Measurements from ENCODE around the gene GABRB2. TPM values are rescaled to one million over a fixed set of nuclear protein-coding genes. Genes with fewer than 3 reads are reported as not detected.
"Not testable (repeated sequence)": the region's sequence is repeated elsewhere in the genome, so short reads cannot be mapped to it uniquely, and the experiment has no call there.

GABRB2 gene
- total RNA-seq, 1 experiment from 2014 or later: not detected

DNA sequence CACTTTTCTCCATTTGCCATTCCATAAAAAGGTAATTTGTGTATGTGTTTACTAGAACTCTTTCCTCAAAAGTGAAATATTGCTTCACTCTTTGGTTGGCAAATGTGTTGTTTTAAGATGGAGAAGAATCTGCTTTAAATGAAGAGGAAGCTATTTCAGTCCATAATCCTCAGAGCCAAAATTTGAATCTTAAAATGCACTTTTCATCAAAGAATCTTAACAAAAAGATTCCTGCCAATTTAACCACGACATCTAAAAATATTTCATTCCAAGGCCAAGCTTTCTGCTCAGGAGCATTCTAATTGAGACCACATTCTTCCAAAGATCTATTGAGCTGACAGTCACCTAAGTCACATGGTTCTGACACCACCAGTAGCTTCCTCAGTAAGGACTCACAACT is 7.5 kb downstream of the GABRB2 start:
- no peaks in the 10 kb centered on the region for H3K4me1 ChIP-seq (replicated peaks)
- no peak for DNase-seq (ENCODE audit: low read depth in 1 of 2, low spot score in 2 of 2)
- H3K4me3 ChIP-seq: no peak overlapping the region
- H3K9me3 ChIP-seq (replicated peaks): no peaks in the 10 kb centered on the region; the same call in 1 of the 2 replicates
- no peaks in the 10 kb centered on the region for H3K36me3 ChIP-seq
- no peak overlapping the region for H3K27ac ChIP-seq
- H3K27me3 ChIP-seq (replicated peaks): 0 out of 2 replicates have a peak, but pooled peaks cover 5% of the 10 kb centered on the region

DNA sequence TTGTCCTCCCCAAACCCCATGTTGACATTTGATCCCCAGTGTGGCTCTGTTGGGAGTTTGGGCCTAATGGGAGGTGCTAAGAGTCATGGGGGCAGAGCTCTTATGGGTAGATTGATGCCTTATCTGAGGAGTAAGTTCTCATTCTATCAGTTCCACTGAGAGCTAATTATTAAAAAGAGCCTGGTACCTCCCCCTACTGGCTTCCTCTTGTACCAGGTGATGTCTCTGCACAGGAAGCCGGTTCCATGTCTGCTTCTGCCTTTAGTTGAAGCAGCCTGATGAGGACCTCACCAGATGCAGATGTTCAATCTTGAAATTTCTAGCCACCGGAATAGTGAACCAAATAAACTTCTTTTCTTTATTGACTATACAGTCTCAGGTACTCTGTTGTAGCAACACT is 10.8 kb downstream of the GABRB2 start:
- Histone ChIP-seq H3K27me3 (replicated peaks) (no peaks in the 10 kb centered on the region), H3K36me3 (no peaks in the 10 kb centered on the region), H3K4me1 (replicated peaks) (no peaks in the 10 kb centered on the region), H3K27ac (no peak overlapping the region), H3K4me3 (no peak overlapping the region), H3K9me3 (replicated peaks) (no peaks in the 10 kb centered on the region; the same call in 1 of the 2 replicates)
- no peak for DNase-seq (ENCODE audit: low read depth in 1 of 2, low spot score in 2 of 2)

DNA sequence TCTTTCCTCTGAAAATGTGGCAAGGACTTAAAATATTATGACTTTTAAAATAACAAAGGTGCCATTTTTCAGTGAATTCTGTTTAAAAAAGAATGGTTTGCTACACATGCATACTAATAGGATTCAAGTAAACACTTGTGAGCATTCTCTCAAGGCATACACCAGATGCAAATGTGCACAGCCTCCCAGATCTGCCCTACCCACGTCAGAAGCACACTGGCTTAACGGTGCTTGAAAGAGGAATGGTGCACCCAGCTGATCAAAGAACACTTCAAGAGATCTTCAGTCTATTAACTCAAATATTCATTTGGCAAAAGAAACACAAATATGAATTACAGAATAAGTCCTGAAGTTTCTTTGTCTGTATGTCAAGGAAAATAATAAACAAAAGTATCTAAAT is 15.8 kb downstream of the GABRB2 start:
- H3K27ac ChIP-seq: no peak overlapping the region
- no peaks in the 10 kb centered on the region for H3K36me3 ChIP-seq
- H3K4me1 ChIP-seq (replicated peaks): no peaks in the 10 kb centered on the region
- H3K27me3 ChIP-seq (replicated peaks): no peaks in the 10 kb centered on the region
- DNase-seq (ENCODE audit: low read depth in 1 of 2, low spot score in 2 of 2): no peak
- no peaks in the 10 kb centered on the region for H3K9me3 ChIP-seq (replicated peaks)
- no peak overlapping the region for H3K4me3 ChIP-seq

DNA sequence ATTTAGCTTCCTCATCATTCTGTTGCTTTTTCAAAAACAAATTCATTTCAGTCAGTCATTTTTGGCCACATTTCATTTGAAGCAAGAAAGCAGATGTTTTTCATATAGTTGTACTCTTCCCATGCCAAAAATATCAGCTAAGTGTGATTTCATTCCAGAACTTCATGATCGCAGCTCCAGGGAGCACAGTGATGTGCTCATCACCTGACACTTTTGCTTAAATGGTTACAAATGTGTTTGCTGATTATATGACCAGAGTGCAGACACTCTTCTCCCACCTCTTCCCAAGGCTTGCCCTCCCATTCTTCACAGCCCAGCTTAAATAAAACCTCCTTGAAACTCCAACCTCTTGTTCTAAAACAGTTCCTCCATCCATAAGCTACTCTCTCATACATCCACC is 32.6 kb downstream of the GABRB2 start:
- Histone ChIP-seq H3K9me3 (replicated peaks) (peaks cover 5% of the 10 kb centered on the region), H3K27ac (no peak overlapping the region), H3K36me3 (no peaks in the 10 kb centered on the region), H3K4me1 (replicated peaks) (no peaks in the 10 kb centered on the region), H3K4me3 (no peak overlapping the region), H3K27me3 (replicated peaks) (no peaks in the 10 kb centered on the region)
- no peak for DNase-seq (ENCODE audit: low read depth in 1 of 2, low spot score in 2 of 2)

DNA sequence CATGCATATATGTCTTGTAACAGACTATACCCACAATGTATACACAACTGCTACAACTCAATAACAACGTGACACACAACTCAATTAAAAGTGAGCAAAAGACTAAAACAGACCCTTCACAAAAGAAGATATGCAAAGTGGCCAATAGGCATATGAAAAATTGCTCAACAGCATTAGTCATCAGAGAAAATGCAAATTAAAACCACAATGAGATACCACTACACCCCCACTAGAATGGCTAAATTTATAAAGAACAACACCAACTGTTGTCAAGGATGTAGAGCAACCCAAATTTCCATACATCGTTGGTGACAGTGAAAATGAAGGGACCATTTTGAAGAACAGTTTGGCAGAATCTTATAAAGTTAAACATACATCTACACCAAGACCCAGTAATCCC is 38.9 kb downstream of the GABRB2 start:
- Histone ChIP-seq H3K27me3 (replicated peaks) (no peaks in the 10 kb centered on the region), H3K4me3 (no peak overlapping the region), H3K4me1 (replicated peaks) (no peaks in the 10 kb centered on the region), H3K36me3 (no peaks in the 10 kb centered on the region), H3K9me3 (replicated peaks) (peaks cover 1% of the 10 kb centered on the region; the same call in 1 of the 2 replicates), H3K27ac (no peak overlapping the region)
- no peak for DNase-seq (ENCODE audit: low read depth in 1 of 2, low spot score in 2 of 2)

DNA sequence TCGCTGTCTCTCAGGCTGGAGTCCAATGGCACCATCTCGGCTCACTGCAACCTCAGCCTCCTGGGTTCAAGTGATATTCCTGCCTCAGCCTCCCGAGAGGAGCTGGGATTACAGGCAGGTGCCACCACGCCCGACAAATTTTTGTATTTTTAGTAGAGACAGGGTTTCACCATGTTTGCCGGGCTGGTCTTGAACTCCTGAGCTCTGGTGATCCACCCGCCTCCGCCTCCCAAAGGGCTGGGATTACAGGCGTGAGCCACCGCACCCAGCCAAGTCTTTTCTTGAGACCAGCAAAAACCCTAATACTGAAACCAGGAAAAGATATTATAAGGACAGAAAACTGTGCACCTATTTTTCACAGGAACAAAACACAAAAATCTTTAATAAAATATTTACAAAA is 41.4 kb downstream of the GABRB2 start:
- H3K9me3 ChIP-seq (replicated peaks); DNase-seq (ENCODE audit: low read depth in 1 of 2, low spot score in 2 of 2); H3K27me3 ChIP-seq (replicated peaks); H3K36me3 ChIP-seq; H3K27ac ChIP-seq; H3K4me3 ChIP-seq; H3K4me1 ChIP-seq (replicated peaks): not testable (repeated sequence)

DNA sequence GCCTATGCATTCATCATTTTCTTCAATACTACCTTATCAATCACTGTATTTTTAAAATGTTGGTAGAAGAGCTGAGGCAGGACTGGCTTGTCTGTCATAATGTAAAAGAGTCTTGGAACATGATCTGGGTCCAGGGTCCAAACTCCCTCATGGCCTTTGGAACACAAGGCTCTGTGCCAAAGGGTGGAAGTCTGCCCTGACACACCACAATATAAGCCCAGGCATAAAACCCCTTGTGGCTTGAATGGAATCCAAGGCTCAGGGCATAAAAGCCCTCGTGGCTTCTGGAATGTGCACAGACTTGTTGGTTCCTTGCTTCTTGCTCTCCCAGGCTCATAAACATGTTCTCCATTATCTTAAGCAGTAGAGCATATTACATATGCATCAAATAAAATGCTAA is 48.0 kb downstream of the GABRB2 start:
- no peaks in the 10 kb centered on the region for H3K36me3 ChIP-seq
- DNase-seq (ENCODE audit: low read depth in 1 of 2, low spot score in 2 of 2): no peak
- H3K27me3 ChIP-seq (replicated peaks): no peaks in the 10 kb centered on the region
- H3K27ac ChIP-seq: no peak overlapping the region
- no peaks in the 10 kb centered on the region for H3K4me1 ChIP-seq (replicated peaks)
- H3K9me3 ChIP-seq (replicated peaks): peaks cover 12% of the 10 kb centered on the region
- H3K4me3 ChIP-seq: no peak overlapping the region

DNA sequence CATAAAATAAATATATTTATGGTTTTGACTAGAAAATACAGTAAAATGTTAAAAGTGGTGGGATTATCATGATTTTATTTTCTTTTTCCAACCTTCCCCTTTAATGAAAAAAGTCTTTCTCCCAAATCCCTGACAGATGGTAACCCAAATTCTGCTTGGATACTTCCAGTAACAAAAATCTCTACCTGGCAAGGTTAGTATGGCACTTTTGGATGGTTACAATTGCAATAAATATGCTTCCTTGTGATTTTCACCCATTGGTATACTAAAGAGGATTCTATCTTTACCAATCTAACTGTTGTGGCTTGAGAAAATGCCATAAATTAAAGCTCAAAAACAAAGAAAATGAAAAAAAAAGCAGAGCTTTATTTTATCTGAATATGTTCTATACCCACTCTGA is 62.8 kb downstream of the GABRB2 start:
- Histone ChIP-seq H3K9me3 (replicated peaks) (no peaks in the 10 kb centered on the region; the same call in 1 of the 2 replicates), H3K4me1 (replicated peaks) (no peaks in the 10 kb centered on the region), H3K27me3 (replicated peaks) (no peaks in the 10 kb centered on the region), H3K27ac (no peak overlapping the region), H3K4me3 (no peak overlapping the region), H3K36me3 (no peaks in the 10 kb centered on the region)
- no peak for DNase-seq (ENCODE audit: low read depth in 1 of 2, low spot score in 2 of 2)

DNA sequence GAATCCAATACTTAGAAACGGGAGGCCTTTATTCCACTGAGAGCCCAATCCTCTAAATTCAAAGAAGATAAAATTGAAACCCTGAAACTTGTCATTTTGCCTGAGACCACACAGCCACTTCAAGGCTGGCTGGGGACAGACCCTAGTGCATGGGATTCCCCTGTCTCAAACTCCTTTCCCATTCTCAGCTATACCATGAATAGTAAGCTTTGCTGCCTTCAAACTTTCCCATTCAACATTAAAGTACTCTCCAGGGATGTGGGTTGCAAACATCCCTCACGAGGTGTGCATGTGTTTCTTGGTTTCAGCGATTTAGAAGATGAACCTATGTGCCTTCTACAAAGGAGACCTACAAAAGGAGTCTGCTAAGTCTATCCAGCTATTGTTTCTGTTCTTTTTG is 64.6 kb downstream of the GABRB2 start:
- Histone ChIP-seq H3K9me3 (replicated peaks) (no peaks in the 10 kb centered on the region; the same call in 1 of the 2 replicates), H3K27me3 (replicated peaks) (no peaks in the 10 kb centered on the region), H3K27ac (no peak overlapping the region), H3K36me3 (no peaks in the 10 kb centered on the region), H3K4me1 (replicated peaks) (no peaks in the 10 kb centered on the region), H3K4me3 (no peak overlapping the region)
- no peak for DNase-seq (ENCODE audit: low read depth in 1 of 2, low spot score in 2 of 2)

DNA sequence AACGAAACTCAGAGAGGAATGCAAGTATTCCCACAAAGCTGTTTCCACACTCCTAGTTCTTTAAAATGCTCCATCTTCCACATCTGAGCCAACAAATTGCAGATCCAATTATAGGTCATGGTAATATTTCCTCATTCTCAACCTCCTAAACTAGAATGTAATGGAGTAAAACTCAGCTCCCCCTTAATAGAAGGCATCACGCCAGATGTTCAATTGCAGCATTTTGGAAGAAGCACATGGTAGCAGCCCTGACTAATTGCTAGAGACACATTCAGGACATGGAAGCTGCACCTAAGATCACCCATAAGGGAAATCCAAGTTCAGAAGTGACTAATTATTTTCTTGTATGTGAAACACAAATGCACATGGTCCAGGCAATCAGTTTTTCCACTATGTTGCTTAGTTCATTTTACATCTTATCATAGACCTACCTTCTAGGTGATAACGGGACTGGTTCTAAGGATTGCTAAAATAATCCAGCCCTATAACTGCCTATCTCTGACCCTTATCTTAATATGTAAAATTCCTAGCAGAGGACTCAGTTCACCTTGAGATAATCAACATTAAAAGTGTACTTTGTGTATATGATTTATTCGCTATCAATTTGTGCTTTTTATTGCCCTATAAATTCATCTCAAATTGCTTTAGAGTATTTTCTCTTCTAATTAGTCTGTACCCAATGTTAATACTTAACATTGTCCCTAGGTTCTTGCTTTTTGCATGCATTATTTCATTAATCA is 75.1 kb downstream of the GABRB2 start:
- no peak for DNase-seq (ENCODE audit: low read depth in 1 of 2, low spot score in 2 of 2)
- H3K4me3 ChIP-seq: no peak overlapping the region
- H3K9me3 ChIP-seq (replicated peaks): peaks cover 5% of the 10 kb centered on the region
- H3K36me3 ChIP-seq: no peaks in the 10 kb centered on the region
- no peaks in the 10 kb centered on the region; the same call in 1 of the 2 replicates for H3K27me3 ChIP-seq (replicated peaks)
- H3K27ac ChIP-seq: no peak overlapping the region
- no peaks in the 10 kb centered on the region for H3K4me1 ChIP-seq (replicated peaks)

DNA sequence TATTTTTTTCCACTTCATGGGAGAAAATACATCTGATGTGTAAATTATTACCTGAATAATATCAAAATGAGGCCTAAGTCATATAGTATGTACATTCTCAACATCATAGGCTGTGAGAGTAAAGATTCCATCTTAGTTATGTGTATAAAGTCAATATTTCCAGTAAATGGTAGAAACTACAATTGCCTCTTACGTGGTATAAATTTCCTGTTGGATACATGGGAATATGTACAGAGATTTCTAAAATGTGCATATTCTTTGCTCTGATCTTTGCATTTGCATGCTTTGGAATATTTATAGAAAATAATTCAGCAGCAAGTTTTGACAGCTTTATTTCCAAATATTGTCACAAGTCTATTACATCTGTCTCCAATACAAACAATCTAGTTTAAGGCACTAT is 78.8 kb downstream of the GABRB2 start:
- Histone ChIP-seq H3K27ac (no peak overlapping the region), H3K4me3 (no peak overlapping the region), H3K9me3 (replicated peaks) (peaks cover 5% of the 10 kb centered on the region; the same call in 1 of the 2 replicates), H3K36me3 (no peaks in the 10 kb centered on the region), H3K27me3 (replicated peaks) (no peaks in the 10 kb centered on the region), H3K4me1 (replicated peaks) (no peaks in the 10 kb centered on the region)
- DNase-seq (ENCODE audit: low read depth in 1 of 2, low spot score in 2 of 2): no peak

DNA sequence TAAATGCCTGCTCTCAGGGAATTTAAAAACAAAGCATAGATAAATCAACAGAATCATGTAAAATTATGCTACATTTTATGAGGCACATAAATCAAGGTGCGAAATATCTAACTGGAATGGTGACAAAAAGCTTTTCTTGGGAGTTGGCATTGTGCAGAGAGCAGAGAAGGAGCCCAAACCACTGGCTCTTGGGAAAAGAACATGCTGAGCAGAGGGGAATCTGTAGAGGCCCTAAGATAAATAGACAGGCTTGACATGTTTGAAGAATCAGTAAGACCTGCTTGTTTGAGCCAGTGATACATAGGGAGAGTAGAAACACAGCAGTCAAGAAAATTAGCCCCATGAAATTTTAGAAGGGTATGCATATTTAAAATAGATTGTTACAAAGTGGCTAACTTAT is 85.8 kb downstream of the GABRB2 start:
- H3K9me3 ChIP-seq (replicated peaks): peaks cover 7% of the 10 kb centered on the region; the same call in 1 of the 2 replicates
- no peaks in the 10 kb centered on the region for H3K27me3 ChIP-seq (replicated peaks)
- no peaks in the 10 kb centered on the region for H3K36me3 ChIP-seq
- no peak overlapping the region for H3K4me3 ChIP-seq
- no peak for DNase-seq (ENCODE audit: low read depth in 1 of 2, low spot score in 2 of 2)
- H3K4me1 ChIP-seq (replicated peaks): no peaks in the 10 kb centered on the region
- no peak overlapping the region for H3K27ac ChIP-seq

DNA sequence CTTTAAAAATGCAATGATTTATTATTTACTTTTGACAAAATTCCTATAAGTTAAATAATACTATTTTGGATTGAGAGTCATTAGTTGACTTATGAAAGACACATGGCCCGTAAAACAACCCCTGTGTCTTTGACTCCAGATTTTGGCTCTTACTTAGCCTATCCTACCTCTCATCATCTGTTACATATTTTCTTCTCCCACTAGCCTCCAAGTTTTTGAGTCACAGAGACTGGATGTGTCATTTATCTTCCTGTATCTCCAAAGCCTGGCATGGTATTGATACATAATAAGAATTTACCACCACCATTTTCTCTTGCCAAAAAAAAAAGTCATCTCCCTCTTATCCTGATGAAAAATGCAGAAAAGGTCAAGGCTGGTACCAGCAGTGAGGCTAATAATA is 99.9 kb downstream of the GABRB2 start:
- no peaks in the 10 kb centered on the region for H3K4me1 ChIP-seq (replicated peaks)
- H3K27ac ChIP-seq: no peak overlapping the region
- H3K4me3 ChIP-seq: no peak overlapping the region
- H3K9me3 ChIP-seq (replicated peaks): no peaks in the 10 kb centered on the region; the same call in 1 of the 2 replicates
- DNase-seq (ENCODE audit: low read depth in 1 of 2, low spot score in 2 of 2): no peak
- H3K27me3 ChIP-seq (replicated peaks): no peaks in the 10 kb centered on the region
- no peaks in the 10 kb centered on the region for H3K36me3 ChIP-seq

DNA sequence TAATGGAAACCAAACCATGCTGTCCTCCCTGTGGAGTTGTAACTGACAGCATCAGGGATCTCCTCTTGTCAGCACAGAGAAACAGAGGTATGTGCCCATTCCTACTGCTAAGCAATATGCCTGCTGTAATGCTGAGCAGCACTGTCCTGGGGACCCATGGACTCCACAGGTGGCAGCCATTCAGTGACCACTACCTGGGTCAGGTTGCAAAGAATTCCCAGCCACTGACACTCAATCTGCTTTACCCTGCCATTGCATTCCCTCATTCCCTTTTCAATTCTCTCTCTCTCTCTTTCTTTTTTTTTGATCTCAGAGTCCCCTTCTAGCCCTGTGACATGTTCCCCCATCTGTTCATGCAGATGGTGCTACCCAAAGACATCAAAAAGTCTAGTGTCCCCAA is 104.1 kb downstream of the GABRB2 start:
- Histone ChIP-seq H3K4me1 (replicated peaks) (no peaks in the 10 kb centered on the region), H3K36me3 (no peaks in the 10 kb centered on the region), H3K27me3 (replicated peaks) (no peaks in the 10 kb centered on the region), H3K9me3 (replicated peaks) (peaks cover 7% of the 10 kb centered on the region), H3K27ac (no peak overlapping the region), H3K4me3 (no peak overlapping the region)
- DNase-seq (ENCODE audit: low read depth in 1 of 2, low spot score in 2 of 2): no peak

DNA sequence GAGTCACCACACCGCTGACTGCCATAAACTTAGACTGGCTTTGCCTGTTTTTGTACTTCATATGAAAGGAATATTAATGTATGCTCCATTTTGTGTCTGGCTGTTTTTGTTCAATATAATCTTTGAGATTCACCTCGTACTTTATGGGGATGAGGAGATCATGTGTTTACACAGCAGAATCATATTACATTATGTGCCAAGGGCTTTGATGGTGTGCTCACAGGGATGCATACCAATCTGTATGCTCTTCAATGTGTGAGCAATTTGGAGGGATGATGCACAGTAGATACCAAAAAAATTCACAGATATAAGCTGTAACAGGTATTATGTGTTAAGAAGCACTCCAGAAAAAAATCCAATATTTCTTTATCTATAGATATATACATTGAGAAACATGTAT is 113.7 kb downstream of the GABRB2 start:
- H3K4me1 ChIP-seq (replicated peaks): no peaks in the 10 kb centered on the region
- peaks cover 10% of the 10 kb centered on the region; the same call in 1 of the 2 replicates for H3K9me3 ChIP-seq (replicated peaks)
- DNase-seq (ENCODE audit: low read depth in 1 of 2, low spot score in 2 of 2): no peak
- H3K27me3 ChIP-seq (replicated peaks): no peaks in the 10 kb centered on the region
- H3K4me3 ChIP-seq: no peak overlapping the region
- H3K27ac ChIP-seq: no peak overlapping the region
- no peaks in the 10 kb centered on the region for H3K36me3 ChIP-seq
